Esophagus squamous epithelium (tissue), 5 donors: Measurements from ENCODE around the gene STEAP1B. TPM values are rescaled to one million over a fixed set of nuclear protein-coding genes. Genes with fewer than 3 reads are reported as not detected.

Source experiments
- DNase-seq: peaks from one replicate; lab custom pipeline; 2025; lab: John Stamatoyannopoulos, UW
- H3K27ac ChIP-seq, 4 donors: fragments of 200-600 bp; sonication (generic); one replicate each; pipeline ENCODE4 v1.5.1; 2016 to 2019; ENCODE audit warnings: mild to moderate bottlenecking in 1 of 4
- H3K27me3 ChIP-seq, 4 donors: fragments of 200-600 bp; sonication (generic); 1 replicate in 3 of 4; 2 replicates in 1 of 4; pipeline versions ENCODE4 v1.5.1 to v1.6.0; 2017 to 2021; ENCODE audit warnings: antibody characterized with exemption in 1 of 4
- H3K36me3 ChIP-seq, 3 donors: fragments of 200-600 bp; sonication (generic); one replicate each; pipeline ENCODE4 v1.5.1; 2016 to 2019
- H3K4me1 ChIP-seq, 3 donors: fragments of 200-600 bp; sonication (generic); one replicate each; pipeline ENCODE4 v1.5.1; 2017 to 2019
- H3K4me3 ChIP-seq, 4 donors: fragments of 200-600 bp; sonication (generic); 1 replicate in 3 of 4; 2 replicates in 1 of 4; pipeline ENCODE4 v1.5.1; 2016 to 2019; ENCODE audit warnings: mild to moderate bottlenecking in 2 of 4, moderate library complexity in 1 of 4
- H3K9me3 ChIP-seq, 3 donors: fragments of 200-600 bp; sonication (generic); one replicate each; pipeline ENCODE4 v1.5.1; 2016 to 2019
- POLR2A ChIP-seq, 4 donors: fragments of 450-650 bp; IDR thresholded peaks; one replicate each; pipeline ENCODE4 v1.6.1; 2017; ENCODE audit warnings: antibody characterized with exemption in 4 of 4, mild to moderate bottlenecking in 4 of 4, moderate library complexity in 3 of 4
- WGBS, 2 donors: methylation state at CpG; one replicate each; pipeline ENCODE4 v1.1.5; 2018; 5-methylcytosine and 5-hydroxymethylcytosine counted together
- intact Hi-C: fragments of 100-400 bp; cut with DNase I; formaldehyde crosslinking; loops from one replicate; pipeline ENCODE4 v1.15.0; 2022
- total RNA-seq, 4 donors: library from RNA; depleted of rRNA; stranded (reverse); fragments of >200 nt; gene quantifications; one replicate each; pipeline ENCODE4 v1.1.0, GENCODE V29; 2016
- TF ChIP-seq, protein P1 (sequence below), 6 experiments: fragments of 450-650 bp in 4 of 6; fragments of 200-600 bp in 2 of 6; sonication (generic) in 2 of 6; IDR thresholded peaks; one replicate each; pipeline ENCODE4 v1.5.1; 2016 to 2019; ENCODE audit warnings: antibody characterized with exemption in 6 of 6, mild to moderate bottlenecking in 4 of 6, moderate library complexity in 4 of 6
- donor health status: DM: yes; HTN: yes; CAD: no.

STEAP1B gene
- total RNA-seq, 4 donors from 2014 or later = 0.29 to 13.1 (median 0.69) TPM

DNA sequence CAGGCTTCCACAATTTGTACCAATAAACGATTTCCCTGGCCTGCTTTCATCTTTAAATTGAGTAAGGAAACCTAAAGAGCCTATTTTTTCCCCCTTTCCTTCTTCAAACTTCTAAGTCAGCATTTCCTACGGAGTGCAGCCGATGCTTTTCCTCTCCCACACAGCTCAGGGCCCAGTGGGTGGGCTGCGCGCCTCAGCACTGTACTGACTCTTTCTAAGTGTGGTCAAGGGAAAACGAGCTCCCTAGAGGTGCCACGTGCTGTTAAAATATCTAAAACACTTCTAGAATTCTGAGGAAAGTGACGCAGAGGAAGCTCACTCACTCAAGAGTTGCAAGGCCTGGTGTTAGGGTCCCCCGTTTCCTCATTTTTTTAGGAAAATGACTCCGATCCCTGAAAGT lies 29.0 kb downstream of the STEAP1B start:
- H3K27me3 ChIP-seq = no peaks in the 10 kb centered on the region
- no peaks in the 10 kb centered on the region for H3K9me3 ChIP-seq
- no peak overlapping the region for H3K27ac ChIP-seq
- H3K4me1 ChIP-seq = no peaks in the 10 kb centered on the region
- H3K36me3 ChIP-seq = no peaks in the 10 kb centered on the region
- H3K4me3 ChIP-seq = no peak overlapping the region
- no peak for DNase-seq
- intact Hi-C loops = no loop called here
- 79 to 85% methylated on average over 10 of the region's 10 CpGs for WGBS, 2 donors
- no peak for TF ChIP-seq POLR2A (IDR thresholded peaks at IDR 0.05)
- TF ChIP-seq, protein P1, sequence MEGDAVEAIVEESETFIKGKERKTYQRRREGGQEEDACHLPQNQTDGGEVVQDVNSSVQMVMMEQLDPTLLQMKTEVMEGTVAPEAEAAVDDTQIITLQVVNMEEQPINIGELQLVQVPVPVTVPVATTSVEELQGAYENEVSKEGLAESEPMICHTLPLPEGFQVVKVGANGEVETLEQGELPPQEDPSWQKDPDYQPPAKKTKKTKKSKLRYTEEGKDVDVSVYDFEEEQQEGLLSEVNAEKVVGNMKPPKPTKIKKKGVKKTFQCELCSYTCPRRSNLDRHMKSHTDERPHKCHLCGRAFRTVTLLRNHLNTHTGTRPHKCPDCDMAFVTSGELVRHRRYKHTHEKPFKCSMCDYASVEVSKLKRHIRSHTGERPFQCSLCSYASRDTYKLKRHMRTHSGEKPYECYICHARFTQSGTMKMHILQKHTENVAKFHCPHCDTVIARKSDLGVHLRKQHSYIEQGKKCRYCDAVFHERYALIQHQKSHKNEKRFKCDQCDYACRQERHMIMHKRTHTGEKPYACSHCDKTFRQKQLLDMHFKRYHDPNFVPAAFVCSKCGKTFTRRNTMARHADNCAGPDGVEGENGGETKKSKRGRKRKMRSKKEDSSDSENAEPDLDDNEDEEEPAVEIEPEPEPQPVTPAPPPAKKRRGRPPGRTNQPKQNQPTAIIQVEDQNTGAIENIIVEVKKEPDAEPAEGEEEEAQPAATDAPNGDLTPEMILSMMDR (IDR thresholded peaks at IDR 0.05) = no peak

DNA sequence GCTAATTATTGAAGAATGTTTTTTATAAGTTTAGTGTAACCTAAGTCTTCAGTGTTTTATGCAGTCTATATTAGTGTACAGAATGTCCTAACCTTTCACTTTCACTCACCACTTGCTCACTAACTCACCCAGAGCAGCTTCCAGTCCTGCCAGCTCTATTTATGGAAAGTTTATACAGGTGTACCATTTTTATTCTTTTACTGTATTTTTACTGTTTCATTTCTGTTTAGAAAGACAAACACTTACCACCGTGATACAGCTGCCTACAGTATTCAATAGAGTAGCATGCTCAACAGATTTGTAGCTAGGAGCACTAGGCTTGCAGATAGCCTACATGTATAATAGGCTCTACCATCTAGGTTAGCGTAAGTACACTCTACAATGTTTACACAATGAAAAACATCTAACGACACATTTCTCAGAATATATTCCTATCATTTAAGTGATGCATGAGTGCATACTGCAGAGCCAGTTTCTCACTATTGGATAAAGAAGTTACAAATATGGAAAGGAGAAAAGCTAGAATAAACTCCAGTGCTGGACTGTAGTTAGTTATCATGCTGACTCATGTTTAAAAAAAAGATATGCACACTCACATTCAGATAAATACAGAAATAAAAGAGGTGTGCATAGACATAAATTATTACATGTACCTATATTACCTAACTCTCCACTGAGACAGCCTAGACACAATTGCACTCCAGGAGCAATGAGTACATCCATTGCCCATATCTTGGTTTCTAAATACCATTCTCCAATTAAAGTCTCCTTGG lies 30.4 kb downstream of the STEAP1B start:
- H3K4me1 ChIP-seq = no peaks in the 10 kb centered on the region
- TF ChIP-seq POLR2A (IDR thresholded peaks at IDR 0.05) = no peak
- TF ChIP-seq, protein P1 (IDR thresholded peaks at IDR 0.05) = no peak

DNA sequence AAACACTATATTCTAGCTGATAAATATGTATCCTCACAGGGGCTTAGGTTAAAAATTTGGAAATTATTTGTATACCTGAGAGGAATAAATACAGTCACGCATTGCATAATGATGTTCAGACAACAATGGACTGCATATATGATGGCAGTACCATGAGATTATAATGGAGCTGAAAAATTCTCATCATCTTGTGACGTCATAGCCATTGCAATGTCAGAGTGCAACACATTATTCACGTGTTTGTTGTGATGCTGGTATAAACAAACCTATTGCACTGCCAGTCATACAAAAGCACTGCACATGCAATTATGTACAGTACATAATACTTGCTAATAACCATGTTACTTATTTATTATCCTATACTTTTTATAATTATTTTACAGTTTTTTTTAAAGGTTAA lies 31.4 kb downstream of the STEAP1B start:
- intact Hi-C loops = no loop called here
- Histone ChIP-seq H3K9me3 (no peaks in the 10 kb centered on the region), H3K36me3 (no peaks in the 10 kb centered on the region), H3K4me3 (no peak overlapping the region), H3K27me3 (no peaks in the 10 kb centered on the region), H3K4me1 (no peaks in the 10 kb centered on the region), H3K27ac (no peak overlapping the region)
- no peak for DNase-seq
- 76 to 97% methylated on average over 3 of the region's 3 CpGs for WGBS, 2 donors
- TF ChIP-seq, protein P1 (IDR thresholded peaks at IDR 0.05) = no peak
- TF ChIP-seq POLR2A (IDR thresholded peaks at IDR 0.05) = no peak

More for the DNA sequence above, 30.4 kb downstream of the STEAP1B start:
- H3K36me3 ChIP-seq = no peaks in the 10 kb centered on the region
- H3K27me3 ChIP-seq = no peaks in the 10 kb centered on the region
- H3K27ac ChIP-seq = no peak overlapping the region
- 75 to 78% methylated on average over 3 of the region's 3 CpGs for WGBS, 2 donors
- H3K9me3 ChIP-seq = no peaks in the 10 kb centered on the region
- intact Hi-C loops = no loop called here
- no peak for DNase-seq
- H3K4me3 ChIP-seq = no peak overlapping the region

DNA sequence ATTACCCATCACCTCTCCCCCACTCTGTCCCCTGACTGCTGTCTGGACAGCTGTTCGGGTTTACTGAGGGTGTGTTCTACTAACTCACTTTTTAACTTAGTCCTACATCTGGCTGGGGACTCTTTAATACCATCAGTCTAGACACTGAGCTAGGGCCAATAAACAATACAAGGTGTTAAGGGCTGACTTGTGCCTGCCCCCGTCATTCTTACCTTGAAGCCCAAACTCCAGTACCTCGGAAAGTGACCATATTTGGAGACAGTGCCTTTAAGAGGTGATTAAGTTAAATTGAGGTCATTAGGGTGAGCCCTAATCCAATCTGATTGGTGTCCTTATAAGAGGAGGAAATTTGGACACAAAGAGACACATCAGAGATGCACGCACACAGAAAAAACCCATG lies 35.7 kb downstream of the STEAP1B start:
- Histone ChIP-seq H3K9me3 (no peaks in the 10 kb centered on the region), H3K36me3 (no peaks in the 10 kb centered on the region), H3K27me3 (no peaks in the 10 kb centered on the region), H3K4me3 (no peak overlapping the region), H3K4me1 (no peaks in the 10 kb centered on the region), H3K27ac (no peak overlapping the region)
- intact Hi-C loops = no loop called here
- no peak for DNase-seq
- WGBS, 2 donors = 81 to 84% methylated on average over 3 to 4 of the region's 4 CpGs
- TF ChIP-seq, protein P1 (IDR thresholded peaks at IDR 0.05) = no peak
- no peak for TF ChIP-seq POLR2A (IDR thresholded peaks at IDR 0.05)

DNA sequence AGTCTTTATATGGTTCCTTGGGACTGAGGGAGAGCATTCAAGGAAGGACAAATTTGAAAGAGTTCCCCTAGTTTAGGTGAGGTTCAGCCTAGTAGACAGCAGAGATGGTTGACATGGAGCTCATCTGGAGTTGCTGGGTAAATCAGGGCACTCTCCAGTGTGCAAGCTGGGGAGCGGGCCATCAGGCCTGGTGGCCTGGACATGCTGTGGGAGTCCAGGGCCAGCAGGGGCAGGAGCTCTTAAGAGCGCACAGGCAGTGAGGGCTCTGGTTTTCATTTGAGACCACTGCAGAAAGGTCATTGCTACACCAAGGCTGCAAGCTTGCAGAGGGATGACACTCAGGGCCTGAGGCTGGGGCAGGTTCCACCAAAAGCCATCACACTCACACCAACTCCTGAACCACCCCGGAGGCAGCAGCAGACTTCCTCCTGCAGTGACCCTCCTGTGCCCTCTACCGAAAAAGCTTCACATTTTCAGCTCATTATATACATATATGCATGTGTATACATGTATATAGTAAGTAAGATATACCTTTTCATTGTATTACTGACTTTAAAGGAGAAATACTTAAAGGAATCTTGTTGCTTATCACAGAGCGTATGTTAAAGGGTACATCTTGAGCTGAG lies 39.5 kb downstream of the STEAP1B start:
- WGBS, 2 donors = 78 to 90% methylated on average over 4 to 5 of the region's 5 CpGs
- no peaks in the 10 kb centered on the region for H3K27me3 ChIP-seq
- peaks cover 0 to 9% (median 0%) of the 10 kb centered on the region in 3 donors for H3K4me1 ChIP-seq
- H3K9me3 ChIP-seq = no peaks in the 10 kb centered on the region
- no peak for DNase-seq
- H3K4me3 ChIP-seq = no peak overlapping the region
- H3K36me3 ChIP-seq = no peaks in the 10 kb centered on the region
- intact Hi-C loops = no loop called here
- no peak overlapping the region for H3K27ac ChIP-seq
- no peak for TF ChIP-seq POLR2A (IDR thresholded peaks at IDR 0.05)
- TF ChIP-seq, protein P1 (IDR thresholded peaks at IDR 0.05) = no peak
